K562 (cell line): ENCODE results near the gene CEP57. TPM values are rescaled to one million over a fixed set of nuclear protein-coding genes. Genes with fewer than 3 reads are reported as not detected.

Experiments
- polyA plus RNA-seq, 8 experiments: library from polyadenylated mRNA; depleted of rRNA in 4 of 8; stranded (reverse) in 5 of 8; unstranded in 3 of 8; fragments of >200 nt; fragmentation: Nextera tagmentation in 2 of 8; fragmentation: Illumina TruSeq in 1 of 8; extraction: Ambion mirVana in 2 of 8; extraction: Trizol in 1 of 8; gene quantifications; 2 replicates each; pipeline versions ENCODE4 v1.2.1 to v1.2.3, GENCODE V29; 2011 to 2014; ENCODE audit warnings: inconsistent platforms in 1 of 8, missing spikeins in 1 of 8
- small RNA-seq: library from RNA; depleted of rRNA; stranded (forward); fragments of <200 nt; gene quantifications from one replicate; pipeline ENCODE3, GENCODE V24; 2014
- total RNA-seq, 7 experiments: library from RNA; depleted of rRNA in 6 of 7; stranded (reverse); fragments of >200 nt in 6 of 7; fragmentation: Illumina TruSeq in 2 of 7; extraction: Trizol in 2 of 7; gene quantifications; 2 replicates each; pipeline versions ENCODE4 v1.2.1 to v1.2.3, GENCODE V29; 2011 to 2021; ENCODE audit warnings: low replicate concordance in 1 of 7

CEP57 gene
- total and polyA plus RNA-seq, 9 of the 15 experiments (the other 6 are each of a cell fraction or from before 2014, with no cell fraction given), result 25.1 to 88.1 (median 65.2) TPM

Small RNAs within 50 kb of the gene (small RNA-seq; reads per million reads assigned to genes)
- 0.73 reads per million, percentile 44 among the genes with 10 or more reads in this experiment for gene RNA5SP345

Other genes starting within 250 kb of the CEP57 start
- 24.6 and 25.6 TPM in 2 replicates for gene FAM76B, start 716 bp upstream of the CEP57 start, total RNA-seq (2014; rRNA removed)
- 46.8 and 56.4 TPM in 2 replicates for gene FAM76B, start 716 bp upstream of the CEP57 start, total RNA-seq (2014; rRNA removed; fragmentation: Illumina TruSeq; extraction: Trizol)
- 42.4 and 48.9 TPM in 2 replicates for gene FAM76B, start 716 bp upstream of the CEP57 start, total RNA-seq (2015; rRNA removed; fragmentation: Illumina TruSeq; extraction: Trizol)
- 28.4 and 33.9 TPM in 2 replicates for gene FAM76B, start 716 bp upstream of the CEP57 start, total RNA-seq (2021)
- 60.0 and 62.6 TPM in 2 replicates for gene FAM76B, start 716 bp upstream of the CEP57 start, polyA plus RNA-seq (2011; rRNA removed)
- 35.0 and 36.2 TPM in 2 replicates for gene FAM76B, start 716 bp upstream of the CEP57 start, polyA plus RNA-seq (2014; fragmentation: Illumina TruSeq; extraction: Trizol)
- gene FAM76B, start 716 bp upstream of the CEP57 start, polyA plus RNA-seq (2014; fragmentation: Nextera tagmentation; extraction: Ambion mirVana), result 10 to 100 TPM; 22.5 to 23.7 TPM
- 32.9 and 51.1 TPM in 2 replicates for gene FAM76B, start 716 bp upstream of the CEP57 start, polyA plus RNA-seq (2014; rRNA removed)
- gene MTMR2, start 133.6 kb downstream of the CEP57 start, total RNA-seq (2014; rRNA removed), result 15.6 and 17.8 TPM in 2 replicates
- gene MTMR2, start 133.6 kb downstream of the CEP57 start, total RNA-seq (2014; rRNA removed; fragmentation: Illumina TruSeq; extraction: Trizol), result 29.5 and 34.6 TPM in 2 replicates
- 23.5 and 25.2 TPM in 2 replicates for gene MTMR2, start 133.6 kb downstream of the CEP57 start, total RNA-seq (2015; rRNA removed; fragmentation: Illumina TruSeq; extraction: Trizol)
- gene MTMR2, start 133.6 kb downstream of the CEP57 start, total RNA-seq (2021), result 35.8 and 38.2 TPM in 2 replicates
- 22.7 and 28.7 TPM in 2 replicates for gene MTMR2, start 133.6 kb downstream of the CEP57 start, polyA plus RNA-seq (2011; rRNA removed)
- gene MTMR2, start 133.6 kb downstream of the CEP57 start, polyA plus RNA-seq (2014; fragmentation: Illumina TruSeq; extraction: Trizol), result 29.6 and 34.6 TPM in 2 replicates
- 10 to 100 TPM; 12.6 to 15.8 TPM for gene MTMR2, start 133.6 kb downstream of the CEP57 start, polyA plus RNA-seq (2014; fragmentation: Nextera tagmentation; extraction: Ambion mirVana)
- 17.0 and 20.8 TPM in 2 replicates for gene MTMR2, start 133.6 kb downstream of the CEP57 start, polyA plus RNA-seq (2014; rRNA removed)